PC-9 (cell line): ENCODE results near the gene SKP1. TPM values are rescaled to one million over a fixed set of nuclear protein-coding genes. Genes with fewer than 3 reads are reported as not detected.

Experiments
- BruUV-seq: library from RNA; stranded (reverse); fragments of 400-500 nt; replicated peaks from 2 replicates; lab custom pipeline; 2021; lab: Mats Ljungman, UMichigan
- CTCF ChIA-PET: fragments of 300-600 bp; sonication (Branson Sonifier 250); formaldehyde crosslinking; loops from one replicate; lab custom pipeline; 2022; ENCODE audit warnings: antibody characterized with exemption; lab: Charles Lee
- POLR2A ChIA-PET: fragments of 300-600 bp; sonication (Branson Sonifier 250); formaldehyde crosslinking; loops from one replicate; lab custom pipeline; 2022; ENCODE audit warnings: antibody characterized with exemption; ENCODE audit not compliant: unreplicated experiment; lab: Charles Lee
- DNase-seq, 2 experiments: peaks; one replicate each; pipeline versions ENCODE4 v3.0.0 to v3.0.0-alpha.2; 2015 to 2022; ENCODE audit warnings: mixed read lengths in 1 of 2
- H2AFZ ChIP-seq: fragments of 200-600 bp; sonication (generic); 2 replicates; pipeline ENCODE4 v1.8.1; 2017; ENCODE audit warnings: antibody characterized with exemption
- H3F3A ChIP-seq: fragments of 200-600 bp; sonication (generic); 2 replicates; pipeline ENCODE4 v1.8.1; 2017; ENCODE audit warnings: antibody characterized with exemption, mild to moderate bottlenecking, low read depth; ENCODE audit not compliant: insufficient read depth
- H3K27ac ChIP-seq: fragments of 200-600 bp; sonication (generic); 2 replicates; pipeline ENCODE4 v1.6.1; 2016; ENCODE audit warnings: mixed run types
- H3K27me3 ChIP-seq: fragments of 200-600 bp; sonication (generic); 2 replicates; pipeline ENCODE4 v1.6.1; 2016; ENCODE audit warnings: low read depth, mixed run types; ENCODE audit not compliant: insufficient read depth
- H3K36me3 ChIP-seq: fragments of 200-600 bp; sonication (generic); 2 replicates; pipeline ENCODE4 v1.6.1; 2016; ENCODE audit warnings: low read depth, mixed run types
- H3K4me1 ChIP-seq: fragments of 200-600 bp; sonication (generic); replicated peaks from 2 replicates; pipeline ENCODE4 v1.6.1; 2016; ENCODE audit warnings: mixed run types; ENCODE audit not compliant: insufficient read depth
- H3K4me2 ChIP-seq: fragments of 200-600 bp; sonication (generic); 2 replicates; pipeline ENCODE4 v1.6.1; 2017; ENCODE audit warnings: mixed run types
- H3K4me3 ChIP-seq: fragments of 200-600 bp; sonication (generic); 2 replicates; pipeline ENCODE4 v1.6.1; 2016; ENCODE audit warnings: mixed run types
- H3K79me2 ChIP-seq: fragments of 200-600 bp; sonication (generic); 2 replicates; pipeline ENCODE4 v1.6.1; 2017; ENCODE audit warnings: low read depth, mixed run types
- H3K9me2 ChIP-seq: fragments of 200-600 bp; sonication (generic); 2 replicates; pipeline ENCODE4 v1.8.1; 2017; ENCODE audit warnings: mild to moderate bottlenecking; ENCODE audit not compliant: insufficient read depth
- H3K9me3 ChIP-seq: fragments of 200-600 bp; sonication (generic); 2 replicates; pipeline ENCODE4 v1.8.1; 2016; ENCODE audit warnings: low read depth; ENCODE audit not compliant: insufficient read depth
- H4K20me1 ChIP-seq: fragments of 200-600 bp; sonication (generic); 2 replicates; pipeline ENCODE4 v1.8.1; 2017; ENCODE audit not compliant: insufficient read depth
- CTCF ChIP-seq: fragments of 200-600 bp; sonication (generic); conservative IDR thresholded peaks from 2 replicates; pipeline ENCODE4 v1.6.1; 2017; ENCODE audit warnings: mixed run types, antibody characterized with exemption, mild to moderate bottlenecking, moderate library complexity
- EZH2 ChIP-seq: fragments of 200-600 bp; sonication (generic); IDR thresholded peaks from 2 replicates; pipeline ENCODE4 v1.8.0; 2017; ENCODE audit warnings: antibody characterized with exemption, low read depth
- intact Hi-C: fragments of 100-400 bp; cut with micrococcal nuclease; formaldehyde crosslinking; loops from one replicate; pipeline ENCODE4 v1.10.0; 2022; ENCODE audit not compliant: unreplicated experiment
- total RNA-seq: library from RNA; stranded (reverse); gene quantifications from 2 replicates; pipeline ENCODE4 v1.2.3, GENCODE V29; 2021

SKP1 gene
- total RNA-seq, 1 experiment from 2014 or later: 409 TPM

- Histone ChIP-seq H3K4me3 (no peak overlapping the region), H3K4me1 (peaks cover 15% of the 10 kb centered on the region), H2AFZ (no peak overlapping the region), H3F3A (peaks cover 19% of the 10 kb centered on the region; the same call in 1 of the 2 replicates), H3K79me2 (no peaks in the 10 kb centered on the region), H3K4me2 (no peak overlapping the region), H3K36me3 (no peaks in the 10 kb centered on the region), H3K9me2 (no peaks in the 10 kb centered on the region), H3K27me3 (no peaks in the 10 kb centered on the region), H3K27ac (no peak overlapping the region), H4K20me1 (no peaks in the 10 kb centered on the region), H3K9me3 (no peaks in the 10 kb centered on the region)
- TF ChIP-seq CTCF (no peak), EZH2 (no peak)
- no TSS peak for BruUV-seq
- intact Hi-C loops: no loop called here
- no peak for DNase-seq
- ChIA-PET POLR2A (no interaction called here), CTCF (no interaction called here)
Measured at GRCh38 chr5:134120386-134121138, 56.2 kb downstream of the SKP1 start.

- Histone ChIP-seq H3K4me1 (peaks cover 7% of the 10 kb centered on the region; the same call in 1 of the 2 replicates), H3K36me3 (no peaks in the 10 kb centered on the region), H3K27ac (no peak overlapping the region), H3K9me2 (no peaks in the 10 kb centered on the region), H2AFZ (no peak overlapping the region), H3K79me2 (no peaks in the 10 kb centered on the region), H3K9me3 (no peaks in the 10 kb centered on the region), H3K4me3 (no peak overlapping the region), H3K4me2 (no peak overlapping the region), H3K27me3 (no peaks in the 10 kb centered on the region), H4K20me1 (no peaks in the 10 kb centered on the region), H3F3A (peaks cover 15% of the 10 kb centered on the region; the same call in 1 of the 2 replicates)
- POLR2A ChIA-PET: no interaction called here
- CTCF ChIA-PET: no interaction called here
- BruUV-seq: no TSS peak
- TF ChIP-seq EZH2 (no peak), CTCF (no peak)
- intact Hi-C loops: no loop called here
- no peak for DNase-seq
Measured at GRCh38 chr5:134119720-134120119, 57.0 kb downstream of the SKP1 start.

- H3K27ac ChIP-seq: no peak overlapping the region
- H3K4me2 ChIP-seq: no peak overlapping the region
- no peak overlapping the region for H2AFZ ChIP-seq
- H3K36me3 ChIP-seq: no peaks in the 10 kb centered on the region
- H3K9me2 ChIP-seq: no peaks in the 10 kb centered on the region
- ChIA-PET CTCF (no interaction called here), POLR2A (no interaction called here)
- H3K9me3 ChIP-seq: no peaks in the 10 kb centered on the region
- H3K27me3 ChIP-seq: no peaks in the 10 kb centered on the region
- no peaks in the 10 kb centered on the region for H3K79me2 ChIP-seq
- DNase-seq: no peak
- H3F3A ChIP-seq: peaks cover 15% of the 10 kb centered on the region; the same call in 1 of the 2 replicates
- no peak overlapping the region for H3K4me3 ChIP-seq
- H4K20me1 ChIP-seq: no peaks in the 10 kb centered on the region
- H3K4me1 ChIP-seq: 0 out of 2 replicates have a peak, but pooled peaks cover 6% of the 10 kb centered on the region
- intact Hi-C loops: no loop called here
- no TSS peak for BruUV-seq
- TF ChIP-seq EZH2: no peak
- TF ChIP-seq CTCF: no peak
Measured at GRCh38 chr5:134118212-134118835, 58.4 kb downstream of the SKP1 start.
